Measurements from ENCODE around the gene ADAT2. TPM values are rescaled to one million over a fixed set of nuclear protein-coding genes. Genes with fewer than 3 reads are reported as not detected.

Gene ADAT2
- total and polyA plus RNA-seq, 2 of the 13 experiments (the other 11 are each of a cell fraction or from before 2014, with no cell fraction given) = 10.5 to 18.3 TPM

- TF ChIP-seq ZNF780A (CRISPR knock-in tag; IDR thresholded peaks at IDR 0.05) (no peak), AGO2 (optimal IDR thresholded peaks at IDR 0.05; ENCODE audit: low read depth, low read length) (no peak), ZNF557 (CRISPR knock-in tag; IDR thresholded peaks at IDR 0.05) (no peak), ZSCAN29 (CRISPR knock-in tag; conservative IDR thresholded peaks at IDR 0.05) (peak; percentile 81; the same call in 1 of the 2 replicates), POGZ (CRISPR knock-in tag; IDR thresholded peaks at IDR 0.05) (peak; percentile 32; the same call in 1 of the 2 replicates), ZBTB20 (CRISPR knock-in tag; IDR thresholded peaks at IDR 0.05; ENCODE audit: borderline replicate concordance, low read depth) (no peak), IRF2 (CRISPR knock-in tag; IDR thresholded peaks at IDR 0.05) (peak; percentile 71; the same call in 1 of the 2 replicates), ZNF562 (CRISPR knock-in tag; IDR thresholded peaks at IDR 0.05; ENCODE audit: borderline replicate concordance) (no peak), KDM5A (IDR thresholded peaks at IDR 0.05; ENCODE audit: borderline replicate concordance, low read length) (no peak), KDM6A (CRISPR knock-in tag; IDR thresholded peaks at IDR 0.05; ENCODE audit: low read depth) (peak; percentile 75), RBM22 (optimal IDR thresholded peaks at IDR 0.05; ENCODE audit: low read length) (peak; percentile 70), ZNF792 (CRISPR knock-in tag; IDR thresholded peaks at IDR 0.05) (peak; percentile 71; the same call in 1 of the 2 replicates)
- TF ChIP-seq, protein P1, sequence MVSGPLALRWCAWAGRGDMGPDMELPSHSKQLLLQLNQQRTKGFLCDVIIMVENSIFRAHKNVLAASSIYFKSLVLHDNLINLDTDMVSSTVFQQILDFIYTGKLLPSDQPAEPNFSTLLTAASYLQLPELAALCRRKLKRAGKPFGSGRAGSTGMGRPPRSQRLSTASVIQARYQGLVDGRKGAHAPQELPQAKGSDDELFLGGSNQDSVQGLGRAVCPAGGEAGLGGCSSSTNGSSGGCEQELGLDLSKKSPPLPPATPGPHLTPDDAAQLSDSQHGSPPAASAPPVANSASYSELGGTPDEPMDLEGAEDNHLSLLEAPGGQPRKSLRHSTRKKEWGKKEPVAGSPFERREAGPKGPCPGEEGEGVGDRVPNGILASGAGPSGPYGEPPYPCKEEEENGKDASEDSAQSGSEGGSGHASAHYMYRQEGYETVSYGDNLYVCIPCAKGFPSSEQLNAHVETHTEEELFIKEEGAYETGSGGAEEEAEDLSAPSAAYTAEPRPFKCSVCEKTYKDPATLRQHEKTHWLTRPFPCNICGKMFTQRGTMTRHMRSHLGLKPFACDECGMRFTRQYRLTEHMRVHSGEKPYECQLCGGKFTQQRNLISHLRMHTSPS (CRISPR knock-in tag; IDR thresholded peaks at IDR 0.05; ENCODE audit: low read depth) = peak; percentile 64; the same call in 1 of the 2 replicates
- TF ChIP-seq, protein P2, sequence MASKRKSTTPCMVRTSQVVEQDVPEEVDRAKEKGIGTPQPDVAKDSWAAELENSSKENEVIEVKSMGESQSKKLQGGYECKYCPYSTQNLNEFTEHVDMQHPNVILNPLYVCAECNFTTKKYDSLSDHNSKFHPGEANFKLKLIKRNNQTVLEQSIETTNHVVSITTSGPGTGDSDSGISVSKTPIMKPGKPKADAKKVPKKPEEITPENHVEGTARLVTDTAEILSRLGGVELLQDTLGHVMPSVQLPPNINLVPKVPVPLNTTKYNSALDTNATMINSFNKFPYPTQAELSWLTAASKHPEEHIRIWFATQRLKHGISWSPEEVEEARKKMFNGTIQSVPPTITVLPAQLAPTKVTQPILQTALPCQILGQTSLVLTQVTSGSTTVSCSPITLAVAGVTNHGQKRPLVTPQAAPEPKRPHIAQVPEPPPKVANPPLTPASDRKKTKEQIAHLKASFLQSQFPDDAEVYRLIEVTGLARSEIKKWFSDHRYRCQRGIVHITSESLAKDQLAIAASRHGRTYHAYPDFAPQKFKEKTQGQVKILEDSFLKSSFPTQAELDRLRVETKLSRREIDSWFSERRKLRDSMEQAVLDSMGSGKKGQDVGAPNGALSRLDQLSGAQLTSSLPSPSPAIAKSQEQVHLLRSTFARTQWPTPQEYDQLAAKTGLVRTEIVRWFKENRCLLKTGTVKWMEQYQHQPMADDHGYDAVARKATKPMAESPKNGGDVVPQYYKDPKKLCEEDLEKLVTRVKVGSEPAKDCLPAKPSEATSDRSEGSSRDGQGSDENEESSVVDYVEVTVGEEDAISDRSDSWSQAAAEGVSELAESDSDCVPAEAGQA (IDR thresholded peaks at IDR 0.05; ENCODE audit: low read depth) = no peak; the same call in 1 of the 2 replicates
- TF ChIP-seq, protein P2 (CRISPR knock-in tag; IDR thresholded peaks at IDR 0.05; ENCODE audit: borderline replicate concordance) = no peak
- TF ChIP-seq, protein P3, sequence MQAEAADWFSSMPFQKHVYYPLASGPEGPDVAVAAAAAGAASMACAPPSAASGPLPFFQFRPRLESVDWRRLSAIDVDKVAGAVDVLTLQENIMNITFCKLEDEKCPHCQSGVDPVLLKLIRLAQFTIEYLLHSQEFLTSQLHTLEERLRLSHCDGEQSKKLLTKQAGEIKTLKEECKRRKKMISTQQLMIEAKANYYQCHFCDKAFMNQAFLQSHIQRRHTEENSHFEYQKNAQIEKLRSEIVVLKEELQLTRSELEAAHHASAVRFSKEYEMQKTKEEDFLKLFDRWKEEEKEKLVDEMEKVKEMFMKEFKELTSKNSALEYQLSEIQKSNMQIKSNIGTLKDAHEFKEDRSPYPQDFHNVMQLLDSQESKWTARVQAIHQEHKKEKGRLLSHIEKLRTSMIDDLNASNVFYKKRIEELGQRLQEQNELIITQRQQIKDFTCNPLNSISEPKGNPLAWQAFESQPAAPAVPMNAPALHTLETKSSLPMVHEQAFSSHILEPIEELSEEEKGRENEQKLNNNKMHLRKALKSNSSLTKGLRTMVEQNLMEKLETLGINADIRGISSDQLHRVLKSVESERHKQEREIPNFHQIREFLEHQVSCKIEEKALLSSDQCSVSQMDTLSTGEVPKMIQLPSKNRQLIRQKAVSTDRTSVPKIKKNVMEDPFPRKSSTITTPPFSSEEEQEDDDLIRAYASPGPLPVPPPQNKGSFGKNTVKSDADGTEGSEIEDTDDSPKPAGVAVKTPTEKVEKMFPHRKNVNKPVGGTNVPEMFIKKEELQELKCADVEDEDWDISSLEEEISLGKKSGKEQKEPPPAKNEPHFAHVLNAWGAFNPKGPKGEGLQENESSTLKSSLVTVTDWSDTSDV (CRISPR knock-in tag; IDR thresholded peaks at IDR 0.05) = no peak
- TF ChIP-seq, protein P4, sequence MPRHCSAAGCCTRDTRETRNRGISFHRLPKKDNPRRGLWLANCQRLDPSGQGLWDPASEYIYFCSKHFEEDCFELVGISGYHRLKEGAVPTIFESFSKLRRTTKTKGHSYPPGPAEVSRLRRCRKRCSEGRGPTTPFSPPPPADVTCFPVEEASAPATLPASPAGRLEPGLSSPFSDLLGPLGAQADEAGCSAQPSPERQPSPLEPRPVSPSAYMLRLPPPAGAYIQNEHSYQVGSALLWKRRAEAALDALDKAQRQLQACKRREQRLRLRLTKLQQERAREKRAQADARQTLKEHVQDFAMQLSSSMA (CRISPR knock-in tag; IDR thresholded peaks at IDR 0.05) = no peak
These were observed 53.0 kb downstream of the ADAT2 start (continued) for GRCh38 chr6:143397227-143398222.
